Right cardiac atrium (tissue), 5 donors: ENCODE measurements around the gene MARCKSL1. TPM values are rescaled to one million over a fixed set of nuclear protein-coding genes. Genes with fewer than 3 reads are reported as not detected.

Experiments
- ATAC-seq, 2 donors: fragments of 200-7000 bp; cut with Tn5 transposase; one replicate each; pipeline versions ENCODE4 v1.8.0 to v1.9.1; 2020; ENCODE audit warnings: moderate library complexity in 2 of 2, mild to moderate bottlenecking in 1 of 2
- DNase-seq, 3 donors: peaks; one replicate each; pipeline ENCODE4 v3.0.0-alpha.2; 2020
- H3K27ac ChIP-seq: one replicate; pipeline ENCODE4 v1.5.1; 2013; ENCODE audit warnings: mild to moderate bottlenecking, low read length, control low read depth, moderate library complexity
- H3K27me3 ChIP-seq: one replicate; pipeline ENCODE4 v1.6.1; 2013; ENCODE audit not compliant: control insufficient read depth, insufficient read depth
- H3K4me1 ChIP-seq: one replicate; pipeline ENCODE4 v1.6.1; 2013; ENCODE audit warnings: low read length; ENCODE audit not compliant: control insufficient read depth, insufficient read depth
- H3K4me3 ChIP-seq: one replicate; pipeline ENCODE4 v1.5.1; 2013; ENCODE audit warnings: low read length, control low read depth
- H3K9me3 ChIP-seq: one replicate; pipeline ENCODE4 v1.6.1; 2013; ENCODE audit warnings: low read length; ENCODE audit not compliant: control insufficient read depth
- WGBS: extraction: QIAGEN DNeasy Blood & Tissue Kit; methylation state at CpG from one replicate; pipeline ENCODE4 v1.1.7; 2013; 5-methylcytosine and 5-hydroxymethylcytosine counted together
- intact Hi-C, 4 donors: fragments of 100-400 bp; cut with DNase I; formaldehyde crosslinking; loops; one replicate each; pipeline versions ENCODE4 v1.11.0 to v1.14.0; 2022 to 2023
- polyA plus RNA-seq: library from polyadenylated mRNA; stranded (reverse); fragments of 200-250 nt; gene quantifications from one replicate; pipeline ENCODE4 v1.2.3, GENCODE V29; 2013
- total RNA-seq, 4 donors: library from RNA; stranded (reverse); fragmentation: NEBNext Ultra II Directional; extraction: Animal tissue kit (Norgen Biotek cat#: 25700); gene quantifications; one replicate each; pipeline ENCODE4 v1.2.1, GENCODE V29; 2021
- donor health status: healthy with polysubstance abuse.
- donor health status: DM: no; HTN: yes; CAD: no.
- donor health status: DM: no; HTN: no; CAD: no.
- donor health status: DM: no; HTN: yes; CAD: no; lungs with severe emphysema.
- donor health status: DM: yes; HTN: yes; CAD: no.

MARCKSL1 gene
- total and polyA plus RNA-seq, 5 donors: 14.5 to 52.7 (median 30.6) TPM

- H3K4me3 ChIP-seq: no peak overlapping the region
- H3K9me3 ChIP-seq: no peaks in the 10 kb centered on the region
- peak; percentile 72 to 85 (median 74) for DNase-seq
- ATAC-seq: no peak
- 58% methylated on average over 2 of the region's 2 CpGs for WGBS
- peak overlapping the region; percentile 81 for H3K27ac ChIP-seq
- peaks cover 20% of the 10 kb centered on the region for H3K4me1 ChIP-seq
- intact Hi-C loops: no loop called here
- H3K27me3 ChIP-seq: no peaks in the 10 kb centered on the region
Measured at GRCh38 chr1:32352831-32353383, 16.9 kb upstream of the MARCKSL1 start.

GRCh38 chr1:32352239-32352745, 16.3 kb upstream of the MARCKSL1 start:
- H3K27ac ChIP-seq: peak overlapping the region; percentile 91
- no peaks in the 10 kb centered on the region for H3K9me3 ChIP-seq
- ATAC-seq (no peak), DNase-seq (no peak)
- peak overlapping the region; percentile 84 for H3K4me3 ChIP-seq
- no peaks in the 10 kb centered on the region for H3K27me3 ChIP-seq
- 44% methylated on average over 8 of the region's 8 CpGs for WGBS
- peaks cover 20% of the 10 kb centered on the region for H3K4me1 ChIP-seq
- intact Hi-C loops: no loop called here

DNA sequence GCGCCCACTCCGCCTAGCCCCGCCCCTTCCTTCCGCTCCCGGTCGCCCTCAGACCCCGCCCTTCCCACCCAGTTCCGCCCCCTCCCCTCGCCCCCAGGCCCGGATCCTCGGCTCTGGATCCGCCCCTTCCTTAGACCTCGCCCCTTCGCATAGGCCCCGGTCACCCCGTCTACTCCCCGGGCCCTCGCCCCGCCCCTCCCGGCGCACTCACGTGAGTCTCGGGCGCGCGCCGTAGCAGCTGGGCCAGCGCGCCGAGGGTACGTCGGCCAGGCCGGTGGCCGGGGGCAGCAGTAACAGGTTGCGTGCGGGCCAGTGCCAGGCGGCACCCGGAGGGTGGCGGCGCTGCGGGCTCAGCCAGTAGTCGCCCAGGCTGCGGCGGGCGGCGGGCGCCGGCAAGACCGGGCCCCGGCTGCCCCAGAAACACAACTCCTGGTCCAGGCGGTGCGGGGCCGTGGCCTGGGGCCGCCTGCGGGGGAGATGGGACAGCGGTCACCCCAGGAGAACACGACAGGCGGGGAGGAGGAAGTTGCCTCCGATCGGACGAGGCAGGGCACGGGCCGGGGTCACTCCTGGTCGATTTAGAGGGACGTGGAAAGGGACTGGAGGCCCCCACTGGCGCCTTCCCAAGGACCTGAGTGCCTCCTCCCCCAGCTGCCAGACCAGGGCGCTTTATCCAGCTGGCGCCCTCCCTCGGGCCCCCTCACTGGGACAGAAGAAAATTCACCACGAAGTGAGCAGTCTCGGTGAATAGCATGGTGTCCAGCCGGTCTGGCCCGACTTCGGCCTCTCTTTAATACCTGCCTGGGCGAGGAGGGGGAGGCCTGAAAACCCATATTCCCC, 15.6 kb upstream of the MARCKSL1 start:
- H3K4me3 ChIP-seq: peak overlapping the region; percentile 84
- ATAC-seq: peak; percentile 90
- DNase-seq: peak; percentile 97 to 98 (median 97)
- intact Hi-C loops: no loop called here
- H3K27ac ChIP-seq: peak overlapping the region; percentile 91
- WGBS: 1% methylated on average over 75 of the region's 75 CpGs
- no peaks in the 10 kb centered on the region for H3K9me3 ChIP-seq
- H3K27me3 ChIP-seq: no peaks in the 10 kb centered on the region
- H3K4me1 ChIP-seq: peaks cover 20% of the 10 kb centered on the region

GRCh38 chr1:32350785-32351398, 14.9 kb upstream of the MARCKSL1 start:
- WGBS: 23% methylated on average over 28 of the region's 28 CpGs
- Histone ChIP-seq H3K27ac (peak overlapping the region; percentile 76), H3K4me3 (peak overlapping the region; percentile 84), H3K27me3 (no peaks in the 10 kb centered on the region), H3K9me3 (no peaks in the 10 kb centered on the region), H3K4me1 (peaks cover 20% of the 10 kb centered on the region)
- intact Hi-C loops: no loop called here
- peak; percentile 59 to 67 for ATAC-seq
- peak; percentile 84 to 94 (median 91) for DNase-seq

DNA sequence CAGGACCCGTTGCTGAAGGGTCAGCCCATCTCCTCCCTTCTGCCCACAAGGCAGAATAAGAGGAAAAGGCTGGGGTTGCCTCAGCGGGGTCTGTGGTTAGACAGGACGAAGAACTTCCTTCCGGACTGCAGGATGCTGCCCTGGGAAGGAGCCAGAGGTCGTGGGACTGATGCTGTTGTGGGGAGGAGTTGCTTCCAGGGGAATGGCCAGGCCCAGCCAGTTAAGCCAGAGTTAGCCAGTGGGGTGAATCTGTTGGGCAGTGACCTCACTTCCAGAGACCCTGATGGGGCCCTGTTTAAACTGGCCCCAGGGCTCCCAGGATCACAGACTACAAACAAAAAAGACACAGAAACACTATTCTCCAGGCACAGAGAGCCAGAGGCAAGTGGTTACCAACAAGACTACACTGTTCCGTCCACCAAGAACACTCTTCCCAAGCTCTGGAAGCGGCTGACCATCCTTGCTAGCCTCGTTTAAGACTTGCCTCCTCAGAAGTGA, 13.2 kb upstream of the MARCKSL1 start:
- peaks cover 24% of the 10 kb centered on the region for H3K4me1 ChIP-seq
- peak overlapping the region; percentile 40 for H3K27ac ChIP-seq
- ATAC-seq: peak in 1 of 2 donors; percentile 14
- DNase-seq: peak; percentile 72 to 79 (median 78)
- no peaks in the 10 kb centered on the region for H3K9me3 ChIP-seq
- H3K27me3 ChIP-seq: no peaks in the 10 kb centered on the region
- intact Hi-C loops: no loop called here
- H3K4me3 ChIP-seq: no peak overlapping the region
- 43% methylated on average over 8 of the region's 8 CpGs for WGBS

DNA sequence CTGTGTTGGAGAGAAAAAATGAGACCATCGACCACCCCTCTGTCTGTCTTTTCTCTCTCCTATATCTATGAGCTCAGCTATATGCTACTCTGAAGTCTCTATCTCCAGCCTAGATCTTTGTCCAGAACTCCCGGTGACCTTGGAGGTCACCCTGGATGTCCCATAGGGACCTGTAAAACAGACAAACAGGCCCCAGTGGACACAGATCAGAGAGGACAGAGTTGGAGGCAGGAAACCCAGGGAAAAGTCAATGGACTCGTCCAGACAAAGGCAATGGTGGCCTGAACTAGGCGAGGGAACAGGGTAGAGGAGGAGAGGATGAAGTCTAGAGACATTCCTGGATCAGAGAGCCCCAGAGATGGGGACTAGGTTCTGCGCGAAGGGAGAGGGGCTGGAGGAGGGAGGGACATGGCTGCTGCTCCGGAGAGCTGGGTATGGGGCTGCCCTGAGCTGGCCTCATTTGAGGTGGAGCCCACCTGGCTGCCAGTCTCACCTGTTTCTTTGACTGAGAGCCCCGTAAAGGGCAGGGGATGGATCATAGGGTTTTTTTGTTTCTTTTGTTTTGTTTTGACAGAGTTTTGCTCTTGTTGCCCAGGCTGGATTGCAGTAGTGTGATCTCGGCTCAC, 10.6 kb upstream of the MARCKSL1 start:
- no peak for ATAC-seq
- H3K27me3 ChIP-seq: no peaks in the 10 kb centered on the region
- peaks cover 12% of the 10 kb centered on the region for H3K4me1 ChIP-seq
- intact Hi-C loops: no loop called here
- WGBS: 88% methylated on average over 9 of the region's 9 CpGs
- no peak for DNase-seq
- H3K9me3 ChIP-seq: no peaks in the 10 kb centered on the region
- H3K4me3 ChIP-seq: no peak overlapping the region
- no peak overlapping the region for H3K27ac ChIP-seq

- intact Hi-C loops: no loop called here
- Histone ChIP-seq H3K4me1 (peaks cover 12% of the 10 kb centered on the region), H3K27me3 (no peaks in the 10 kb centered on the region), H3K4me3 (no peak overlapping the region), H3K27ac (no peak overlapping the region), H3K9me3 (no peaks in the 10 kb centered on the region)
- 35% methylated on average over 8 of the region's 8 CpGs for WGBS
- ATAC-seq: no peak
- DNase-seq: no peak
Measured at GRCh38 chr1:32345289-32345827, 9.3 kb upstream of the MARCKSL1 start.

GRCh38 chr1:32342704-32343103, 6.7 kb upstream of the MARCKSL1 start:
- no peak overlapping the region for H3K4me3 ChIP-seq
- peaks cover 8% of the 10 kb centered on the region for H3K4me1 ChIP-seq
- H3K27ac ChIP-seq: no peak overlapping the region
- 95% methylated on average over 10 of the region's 10 CpGs for WGBS
- intact Hi-C loops: no loop called here
- ATAC-seq (no peak), DNase-seq (no peak)
- no peaks in the 10 kb centered on the region for H3K27me3 ChIP-seq
- H3K9me3 ChIP-seq: no peaks in the 10 kb centered on the region

GRCh38 chr1:32341971-32342370, 5.9 kb upstream of the MARCKSL1 start:
- H3K4me3 ChIP-seq: no peak overlapping the region
- no peaks in the 10 kb centered on the region for H3K27me3 ChIP-seq
- DNase-seq: no peak
- no peak overlapping the region for H3K27ac ChIP-seq
- intact Hi-C loops: no loop called here
- H3K4me1 ChIP-seq: peaks cover 10% of the 10 kb centered on the region
- 78% methylated on average over 5 of the region's 5 CpGs for WGBS
- ATAC-seq: no peak
- H3K9me3 ChIP-seq: no peaks in the 10 kb centered on the region

DNA sequence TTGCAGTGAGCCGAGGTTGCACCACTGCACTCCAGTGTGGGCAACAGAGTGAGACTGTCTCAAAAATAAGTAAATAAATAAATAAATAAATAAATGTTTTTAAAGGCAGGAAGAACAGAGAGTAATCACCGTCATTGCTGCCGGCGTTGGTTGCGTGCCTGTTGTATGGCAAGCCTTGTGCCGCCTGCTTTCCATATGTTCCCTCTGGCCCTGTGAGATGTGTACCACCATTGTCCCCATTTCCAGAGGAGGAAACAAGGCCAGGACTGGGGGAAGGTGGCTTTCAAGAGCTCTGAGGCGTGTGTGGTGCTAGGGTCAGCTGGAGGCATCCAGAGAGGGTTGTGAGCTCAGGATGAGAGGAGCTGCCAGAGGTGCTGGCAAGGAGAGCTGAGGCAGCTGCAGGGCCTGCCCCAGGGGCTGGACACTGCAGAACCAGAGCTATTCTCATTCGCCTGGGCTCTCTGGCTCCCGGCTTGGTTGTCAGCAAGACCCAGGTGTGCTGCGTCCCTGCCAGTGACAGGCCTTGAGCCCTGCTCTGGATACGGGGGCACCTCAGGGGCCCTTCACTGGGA, 5.2 kb upstream of the MARCKSL1 start:
- DNase-seq (peak in 2 of 3 donors; percentile 78 to 82), ATAC-seq (peak; percentile 15 to 38)
- Histone ChIP-seq H3K9me3 (no peaks in the 10 kb centered on the region), H3K4me1 (peaks cover 10% of the 10 kb centered on the region), H3K27me3 (no peaks in the 10 kb centered on the region), H3K27ac (no peak overlapping the region), H3K4me3 (no peak overlapping the region)
- intact Hi-C loops: no loop called here
- WGBS: 82% methylated on average over 11 of the region's 11 CpGs
